Left ventricle myocardium inferior (tissue), 1 donor: ENCODE results near the gene GPR39. TPM values are rescaled to one million over a fixed set of nuclear protein-coding genes. Genes with fewer than 3 reads are reported as not detected.

Experiments
- DNase-seq: peaks from one replicate; pipeline ENCODE4 v3.0.0-alpha.2; 2020
- H3K27ac ChIP-seq: fragments of 200-600 bp; replicated peaks from 2 replicates; pipeline ENCODE4 v1.8.0; 2021
- H3K27me3 ChIP-seq: fragments of 200-600 bp; 2 replicates; pipeline ENCODE4 v1.8.0; 2021; ENCODE audit warnings: low read depth
- H3K36me3 ChIP-seq: fragments of 200-600 bp; 2 replicates; pipeline ENCODE4 v1.8.0; 2021
- H3K4me1 ChIP-seq: fragments of 200-600 bp; 2 replicates; pipeline ENCODE4 v1.8.0; 2021
- H3K4me3 ChIP-seq: fragments of 200-600 bp; 2 replicates; pipeline ENCODE4 v1.8.0; 2021; ENCODE audit warnings: mild to moderate bottlenecking, moderate library complexity
- H3K9me3 ChIP-seq: fragments of 200-600 bp; replicated peaks from 2 replicates; pipeline ENCODE4 v1.8.0; 2021
- CTCF ChIP-seq: fragments of 200-600 bp; IDR thresholded peaks from 2 replicates; pipeline ENCODE4 v1.8.0; 2021; ENCODE audit warnings: antibody characterized with exemption, mild to moderate bottlenecking, borderline replicate concordance
- intact Hi-C: fragments of 100-400 bp; cut with micrococcal nuclease; formaldehyde crosslinking; loops from one replicate; pipeline ENCODE4 v1.11.0; 2022
- total RNA-seq: library from RNA; stranded (reverse); fragmentation: NEBNext Ultra II Directional; extraction: Animal tissue kit (Norgen Biotek cat#: 25700); gene quantifications from one replicate; pipeline ENCODE4 v1.2.1, GENCODE V29; 2021
- donor health status: DM: no; HTN: yes; CAD: no; lungs with severe emphysema.

Gene GPR39
- total RNA-seq, 1 donor from 2014 or later: not detected

GRCh38 chr2:132584976-132585817, 168.6 kb downstream of the GPR39 start:
- H3K9me3 ChIP-seq: no peaks in the 10 kb centered on the region
- no peak overlapping the region for H3K4me3 ChIP-seq
- H3K27ac ChIP-seq: no peak overlapping the region
- no peaks in the 10 kb centered on the region for H3K36me3 ChIP-seq
- no peak for DNase-seq
- no peak for TF ChIP-seq CTCF
- no peaks in the 10 kb centered on the region for H3K4me1 ChIP-seq
- peaks cover 14% of the 10 kb centered on the region for H3K27me3 ChIP-seq
- intact Hi-C loops: no loop called here

- Histone ChIP-seq H3K9me3 (no peaks in the 10 kb centered on the region), H3K4me3 (no peak overlapping the region), H3K36me3 (no peaks in the 10 kb centered on the region), H3K27me3 (peaks cover 5% of the 10 kb centered on the region), H3K4me1 (no peaks in the 10 kb centered on the region), H3K27ac (no peak overlapping the region)
- intact Hi-C loops: no loop called here
- no peak for DNase-seq
- TF ChIP-seq CTCF: no peak
Measured at GRCh38 chr2:132586101-132586511, 169.5 kb downstream of the GPR39 start.

- Histone ChIP-seq H3K4me3 (no peak overlapping the region), H3K4me1 (no peaks in the 10 kb centered on the region), H3K27me3 (peaks cover 5% of the 10 kb centered on the region), H3K9me3 (no peaks in the 10 kb centered on the region), H3K27ac (no peak overlapping the region), H3K36me3 (no peaks in the 10 kb centered on the region)
- TF ChIP-seq CTCF: no peak
- DNase-seq: no peak
- intact Hi-C loops: no loop called here
Measured at GRCh38 chr2:132586835-132587234, 170.2 kb downstream of the GPR39 start.

- Histone ChIP-seq H3K4me1 (no peaks in the 10 kb centered on the region), H3K36me3 (no peaks in the 10 kb centered on the region), H3K27me3 (peaks cover 16% of the 10 kb centered on the region), H3K4me3 (no peak overlapping the region), H3K27ac (no peak overlapping the region), H3K9me3 (no peaks in the 10 kb centered on the region)
- no peak for TF ChIP-seq CTCF
- intact Hi-C loops: no loop called here
- DNase-seq: no peak
Measured at GRCh38 chr2:132588576-132588975, 172.0 kb downstream of the GPR39 start.

GRCh38 chr2:132589111-132589830, 172.7 kb downstream of the GPR39 start:
- TF ChIP-seq CTCF: no peak
- no peaks in the 10 kb centered on the region for H3K4me1 ChIP-seq
- no peak for DNase-seq
- H3K9me3 ChIP-seq: no peaks in the 10 kb centered on the region
- no peaks in the 10 kb centered on the region for H3K36me3 ChIP-seq
- H3K27ac ChIP-seq: no peak overlapping the region
- intact Hi-C loops: no loop called here
- no peak overlapping the region for H3K4me3 ChIP-seq
- H3K27me3 ChIP-seq: peaks cover 20% of the 10 kb centered on the region
